ENCODE measurements around the gene SLIT3. TPM values are rescaled to one million over a fixed set of nuclear protein-coding genes. Genes with fewer than 3 reads are reported as not detected.

SLIT3 gene
- total RNA-seq, 2 experiments from 2014 or later = 1.8 to 2.1 TPM

GRCh38 chr5:168728546-168729211, 572.3 kb downstream of the SLIT3 start:
- H3K27ac Mint-ChIP-seq = no peak overlapping the region

DNA sequence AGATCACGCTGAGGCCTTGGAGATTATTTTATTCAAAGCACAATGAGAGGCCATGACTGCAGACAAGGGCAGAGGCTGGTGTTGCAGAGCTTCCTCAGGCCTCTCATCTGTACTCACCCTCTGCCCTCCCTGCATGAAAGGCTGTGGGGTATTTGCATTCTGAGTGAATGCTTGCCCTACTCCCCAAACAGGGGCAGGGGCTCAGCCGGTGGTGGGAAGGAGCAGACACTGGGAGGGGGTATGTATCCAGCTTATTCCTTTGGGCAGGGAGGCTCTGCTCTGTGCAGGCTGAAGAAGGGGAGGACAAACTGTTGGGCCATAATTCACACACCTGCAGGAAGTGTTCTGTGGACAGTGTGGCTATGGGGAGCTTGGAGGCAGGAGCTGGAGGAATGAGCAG, 573.4 kb downstream of the SLIT3 start:
- Mint-ChIP-seq H3K27ac (no peak overlapping the region), H3K4me3 (no peak overlapping the region), H3K9me3 (peaks cover 28% of the 10 kb centered on the region), H3K27me3 (peaks cover 20% of the 10 kb centered on the region), H3K4me1 (ENCODE audit: low read depth) (no peaks in the 10 kb centered on the region), H3K36me3 (peaks cover 8% of the 10 kb centered on the region)
- DNase-seq = no peak
- intact Hi-C loops (cut with micrococcal nuclease) = no loop called here
- CTCF ChIA-PET = no interaction called here
- POLR2A ChIA-PET = no interaction called here

More at GRCh38 chr5:168728546-168729211, 572.3 kb downstream of the SLIT3 start:
- Mint-ChIP-seq H3K4me3 (no peak overlapping the region), H3K27me3 (peaks cover 11% of the 10 kb centered on the region), H3K4me1 (ENCODE audit: low read depth) (no peaks in the 10 kb centered on the region), H3K36me3 (peaks cover 8% of the 10 kb centered on the region), H3K9me3 (peaks cover 28% of the 10 kb centered on the region)
- CTCF ChIA-PET = no interaction called here
- intact Hi-C loops (cut with micrococcal nuclease) = no loop called here
- POLR2A ChIA-PET = no interaction called here
- DNase-seq = no peak

GRCh38 chr5:168726342-168726741, 574.6 kb downstream of the SLIT3 start:
- Mint-ChIP-seq H3K36me3 (peaks cover 8% of the 10 kb centered on the region), H3K27me3 (peaks cover 30% of the 10 kb centered on the region), H3K27ac (no peak overlapping the region), H3K4me1 (ENCODE audit: low read depth) (no peaks in the 10 kb centered on the region), H3K9me3 (peaks cover 28% of the 10 kb centered on the region), H3K4me3 (no peak overlapping the region)
- DNase-seq = no peak
- ChIA-PET POLR2A (no interaction called here), CTCF (no interaction called here)
- intact Hi-C loops (cut with micrococcal nuclease) = no loop called here

- intact Hi-C loops (cut with micrococcal nuclease) = no loop called here
- H3K36me3 Mint-ChIP-seq = peaks cover 4% of the 10 kb centered on the region
- no peak overlapping the region for H3K27ac Mint-ChIP-seq
- CTCF ChIA-PET = interaction anchor here (0.8 kb wide), 1 partner anchor 17 kb away, joined by 4 read pairs; no protein-coding TSS in a partner anchor
- no peaks in the 10 kb centered on the region for H3K4me1 Mint-ChIP-seq (ENCODE audit: low read depth)
- no peak overlapping the region for H3K4me3 Mint-ChIP-seq
- DNase-seq = no peak
- peaks cover 27% of the 10 kb centered on the region for H3K27me3 Mint-ChIP-seq
- peaks cover 18% of the 10 kb centered on the region for H3K9me3 Mint-ChIP-seq
- POLR2A ChIA-PET = no interaction called here
Observed at GRCh38 chr5:168724227-168724626, 576.7 kb downstream of the SLIT3 start.

DNA sequence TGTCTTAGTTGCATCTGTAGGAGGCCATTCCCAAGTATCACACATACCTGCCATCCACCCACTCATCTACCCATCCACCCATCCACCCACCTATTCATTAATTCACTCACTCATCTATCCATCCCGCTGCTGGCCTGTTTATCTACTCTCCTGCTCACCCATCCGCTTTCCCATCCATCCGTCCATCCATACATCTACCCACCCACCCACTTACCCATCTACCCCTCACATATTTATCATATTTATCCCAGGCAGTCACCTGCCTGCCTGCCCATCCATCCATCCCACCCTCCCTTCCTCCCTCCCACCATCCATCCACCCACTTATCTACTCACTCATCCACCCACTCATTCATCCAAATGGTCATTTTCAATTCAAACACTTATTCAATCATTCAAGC, 577.9 kb downstream of the SLIT3 start:
- Mint-ChIP-seq H3K9me3 (peaks cover 9% of the 10 kb centered on the region), H3K36me3 (peaks cover 1% of the 10 kb centered on the region), H3K27me3 (peaks cover 27% of the 10 kb centered on the region), H3K27ac (no peak overlapping the region), H3K4me3 (no peak overlapping the region), H3K4me1 (ENCODE audit: low read depth) (no peaks in the 10 kb centered on the region)
- POLR2A ChIA-PET = no interaction called here
- DNase-seq = no peak
- CTCF ChIA-PET = no interaction called here
- intact Hi-C loops (cut with micrococcal nuclease) = no loop called here

- intact Hi-C loops (cut with micrococcal nuclease) = no loop called here
- Mint-ChIP-seq H3K4me3 (no peak overlapping the region), H3K27ac (no peak overlapping the region), H3K4me1 (ENCODE audit: low read depth) (no peaks in the 10 kb centered on the region), H3K27me3 (peaks cover 27% of the 10 kb centered on the region), H3K36me3 (no peaks in the 10 kb centered on the region), H3K9me3 (no peaks in the 10 kb centered on the region)
- ChIA-PET POLR2A (no interaction called here), CTCF (no interaction called here)
- no peak for DNase-seq
Observed at GRCh38 chr5:168721966-168722365, 579.0 kb downstream of the SLIT3 start.

DNA sequence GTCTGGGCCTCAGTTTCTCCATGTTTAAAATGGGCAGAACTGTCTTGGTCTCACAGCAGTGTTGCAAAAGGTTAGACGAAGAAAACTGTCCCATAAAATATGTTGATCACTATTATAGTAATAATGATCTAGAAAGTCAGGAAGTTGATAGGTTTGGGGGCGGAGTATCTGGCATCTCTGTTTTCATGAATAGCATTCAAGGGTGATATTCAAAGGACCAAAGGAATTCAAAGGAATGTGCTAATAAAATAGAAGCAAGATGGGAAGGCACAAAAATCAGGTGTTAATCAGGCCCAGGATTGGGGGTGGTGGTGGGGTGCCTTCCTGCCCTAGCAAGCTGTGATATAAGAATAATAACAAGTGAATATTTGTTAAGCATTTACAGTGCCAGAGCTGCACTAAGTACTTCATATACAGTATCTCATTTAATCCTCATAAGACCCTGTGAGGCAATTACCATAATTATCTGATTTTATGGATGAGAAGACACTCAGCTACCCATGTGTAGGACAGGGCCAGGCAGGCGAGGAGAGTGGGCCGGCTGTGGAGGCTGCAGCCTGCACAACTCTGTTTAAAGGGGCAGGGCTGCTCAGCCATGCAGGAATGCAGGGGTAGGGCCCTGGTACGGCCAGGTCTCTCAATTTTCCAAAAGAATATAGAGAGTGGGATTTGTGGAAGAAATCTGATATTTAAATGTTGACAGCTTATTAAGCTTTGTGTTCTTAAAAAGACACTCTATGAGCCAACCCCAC, 579.8 kb downstream of the SLIT3 start:
- H3K36me3 Mint-ChIP-seq = no peaks in the 10 kb centered on the region
- intact Hi-C loops (cut with micrococcal nuclease) = no loop called here
- no peak for DNase-seq
- ChIA-PET POLR2A (no interaction called here), CTCF (no interaction called here)
- H3K27ac Mint-ChIP-seq = no peak overlapping the region
- H3K27me3 Mint-ChIP-seq = peaks cover 27% of the 10 kb centered on the region
- no peaks in the 10 kb centered on the region for H3K4me1 Mint-ChIP-seq (ENCODE audit: low read depth)
- no peaks in the 10 kb centered on the region for H3K9me3 Mint-ChIP-seq
- no peak overlapping the region for H3K4me3 Mint-ChIP-seq

DNA sequence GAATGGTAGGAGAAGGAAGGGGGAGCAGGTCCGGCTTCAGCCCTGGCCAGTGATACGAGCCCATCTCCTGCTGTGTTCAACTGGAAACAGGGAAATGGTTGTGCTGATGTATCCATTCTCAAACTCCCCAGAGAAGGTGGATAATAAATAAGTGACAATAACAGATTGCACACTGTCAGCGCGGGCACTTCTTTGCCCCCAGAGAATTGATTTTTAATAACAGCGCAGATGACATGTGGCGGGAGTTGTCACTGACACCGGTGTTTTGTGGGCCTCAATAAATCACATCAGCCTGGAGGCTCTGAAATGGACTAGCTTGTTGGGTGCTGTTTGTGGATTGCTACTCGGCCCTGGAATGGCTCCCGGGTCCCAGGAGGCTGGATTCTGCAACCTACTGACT, 580.4 kb downstream of the SLIT3 start:
- H3K36me3 Mint-ChIP-seq = no peaks in the 10 kb centered on the region
- peaks cover 27% of the 10 kb centered on the region for H3K27me3 Mint-ChIP-seq
- no peak for DNase-seq
- intact Hi-C loops (cut with micrococcal nuclease) = no loop called here
- H3K27ac Mint-ChIP-seq = no peak overlapping the region
- CTCF ChIA-PET = no interaction called here
- POLR2A ChIA-PET = no interaction called here
- H3K9me3 Mint-ChIP-seq = no peaks in the 10 kb centered on the region
- H3K4me3 Mint-ChIP-seq = no peak overlapping the region
- no peaks in the 10 kb centered on the region for H3K4me1 Mint-ChIP-seq (ENCODE audit: low read depth)

GRCh38 chr5:168714046-168714445, 586.9 kb downstream of the SLIT3 start:
- no peak overlapping the region for H3K27ac Mint-ChIP-seq
- no peak overlapping the region for H3K4me3 Mint-ChIP-seq
- no peaks in the 10 kb centered on the region for H3K36me3 Mint-ChIP-seq
- H3K27me3 Mint-ChIP-seq = no peaks in the 10 kb centered on the region
- intact Hi-C loops (cut with micrococcal nuclease) = no loop called here
- DNase-seq = no peak
- POLR2A ChIA-PET = no interaction called here
- no peaks in the 10 kb centered on the region for H3K9me3 Mint-ChIP-seq
- peaks cover 2% of the 10 kb centered on the region for H3K4me1 Mint-ChIP-seq (ENCODE audit: low read depth)
- CTCF ChIA-PET = no interaction called here

DNA sequence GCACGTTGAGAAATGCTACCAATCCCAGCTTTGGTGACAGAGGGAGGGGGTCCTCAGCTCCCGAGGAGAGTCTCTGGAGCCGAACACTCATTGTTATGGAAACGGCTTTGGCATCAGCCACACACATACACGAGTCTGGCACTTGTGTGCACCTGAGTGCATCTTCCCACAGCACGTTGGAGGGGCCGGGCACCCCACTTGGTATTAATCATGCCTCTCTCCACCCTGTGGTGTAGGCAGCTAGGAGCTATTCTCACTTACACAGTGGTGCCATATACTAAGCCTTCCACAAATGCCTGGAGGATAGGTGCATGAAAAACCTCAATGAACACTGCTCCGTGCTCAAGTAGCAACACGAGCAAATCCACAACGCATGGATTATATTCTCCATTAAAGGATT, 587.9 kb downstream of the SLIT3 start:
- Mint-ChIP-seq H3K27me3 (no peaks in the 10 kb centered on the region), H3K4me1 (ENCODE audit: low read depth) (peaks cover 2% of the 10 kb centered on the region), H3K9me3 (no peaks in the 10 kb centered on the region), H3K27ac (no peak overlapping the region), H3K4me3 (no peak overlapping the region), H3K36me3 (no peaks in the 10 kb centered on the region)
- ChIA-PET CTCF (interaction anchor here (0.6 kb wide), 1 partner anchor 968 kb away, joined by 4 read pairs; no protein-coding TSS in a partner anchor), POLR2A (no interaction called here)
- no peak for DNase-seq
- intact Hi-C loops (cut with micrococcal nuclease) = no loop called here

- intact Hi-C loops (cut with micrococcal nuclease) = no loop called here
- H3K4me3 Mint-ChIP-seq = no peak overlapping the region
- no peaks in the 10 kb centered on the region for H3K36me3 Mint-ChIP-seq
- H3K9me3 Mint-ChIP-seq = no peaks in the 10 kb centered on the region
- no peak for DNase-seq
- ChIA-PET CTCF (no interaction called here), POLR2A (no interaction called here)
- no peaks in the 10 kb centered on the region for H3K27me3 Mint-ChIP-seq
- H3K4me1 Mint-ChIP-seq (ENCODE audit: low read depth) = peaks cover 2% of the 10 kb centered on the region
- no peak overlapping the region for H3K27ac Mint-ChIP-seq
Observed at GRCh38 chr5:168712280-168712924, 588.5 kb downstream of the SLIT3 start.

- Mint-ChIP-seq H3K9me3 (no peaks in the 10 kb centered on the region), H3K4me3 (no peak overlapping the region), H3K27ac (no peak overlapping the region), H3K27me3 (no peaks in the 10 kb centered on the region), H3K36me3 (no peaks in the 10 kb centered on the region), H3K4me1 (ENCODE audit: low read depth) (peaks cover 2% of the 10 kb centered on the region)
- POLR2A ChIA-PET = no interaction called here
- no peak for DNase-seq
- intact Hi-C loops (cut with micrococcal nuclease) = no loop called here
- CTCF ChIA-PET = interaction anchor here (0.6 kb wide), 1 partner anchor 36 kb away, joined by 3 read pairs; no protein-coding TSS in a partner anchor
Observed at GRCh38 chr5:168710706-168711105, 590.2 kb downstream of the SLIT3 start.

Data from activated CD4-positive, alpha-beta memory T cell treated with anti-CD3 and anti-CD28 coated beads for 36 hours (primary cell).